DOHH2 (cell line): ENCODE measurements around the gene ZNHIT1.

Experiments
- CTCF ChIP-seq: fragments of 200-600 bp; sonication (generic); IDR thresholded peaks from one replicate; pipeline ENCODE4 v1.5.1; 2014; ENCODE audit warnings: antibody characterized with exemption, mild to moderate bottlenecking, low read depth, low read length; ENCODE audit not compliant: poor library complexity, severe bottlenecking
- EZH2phosphoT487 ChIP-seq: fragments of 200-600 bp; sonication (generic); IDR thresholded peaks from 2 replicates; pipeline ENCODE4 v1.6.1; 2017; ENCODE audit warnings: borderline replicate concordance, mild to moderate bottlenecking, antibody characterized with exemption, low read length, moderate library complexity, mixed read lengths

- TF ChIP-seq CTCF: no peak
- no peak for TF ChIP-seq EZH2phosphoT487
These were observed 20.5 kb downstream of the ZNHIT1 start for GRCh38 chr7:101238226-101239182.
